ENCODE measurements around the gene ZNF74. TPM values are rescaled to one million over a fixed set of nuclear protein-coding genes. Genes with fewer than 3 reads are reported as not detected.

Gene ZNF74
- total RNA-seq, 4 donors from 2014 or later = 7.9 to 10.7 (median 9.2) TPM

DNA sequence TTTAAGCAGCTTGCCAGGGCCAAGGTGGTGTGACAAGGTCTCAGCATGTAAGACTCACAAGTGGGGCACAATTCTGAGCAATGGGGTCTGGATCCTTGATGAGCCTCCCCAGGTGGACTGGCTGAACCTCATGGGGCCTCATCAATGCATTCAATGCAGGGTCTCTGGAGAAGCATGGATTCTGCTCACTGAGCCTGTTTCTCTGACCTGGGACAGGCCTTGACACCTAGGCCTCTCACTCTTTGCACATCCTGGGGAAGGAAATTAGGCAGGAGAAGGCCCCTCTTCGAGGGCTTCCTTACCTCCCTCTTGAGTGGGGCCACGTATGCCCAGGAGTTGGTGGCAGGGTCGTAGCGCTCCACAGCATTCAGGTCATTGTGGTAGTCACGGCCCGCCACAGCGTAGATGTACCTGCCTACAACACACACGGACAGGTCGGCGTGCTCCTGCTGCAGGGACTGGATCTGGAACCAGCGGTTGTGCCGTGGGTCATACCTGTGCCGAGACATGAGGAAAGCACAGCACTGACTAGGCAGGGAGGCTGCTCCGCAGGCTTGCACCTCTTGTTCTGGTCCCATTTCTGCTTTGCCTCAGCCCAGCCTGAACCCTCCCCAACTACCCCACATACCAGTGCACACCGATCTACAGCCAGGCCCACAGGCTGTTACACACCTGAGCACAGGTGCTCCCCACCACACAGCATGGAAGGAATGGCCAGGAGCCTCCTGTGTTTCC lies 63.7 kb downstream of the ZNF74 start:
- intact Hi-C loops (cut with DNase I) = loop anchor here (5.0 kb wide), 1 partner anchor 35 kb away; no protein-coding TSS in a partner anchor

More for the DNA sequence above, 63.7 kb downstream of the ZNF74 start:
- H3K9me3 ChIP-seq = no peaks in the 10 kb centered on the region
- peaks cover 0 to 37% (median 0%) of the 10 kb centered on the region in 3 donors for H3K36me3 ChIP-seq
- H3K4me3 ChIP-seq = no peak overlapping the region
- no peak for DNase-seq
- H3K27ac ChIP-seq = no peak overlapping the region
- H3K4me1 ChIP-seq = peaks cover 0 to 9% (median 0%) of the 10 kb centered on the region in 3 donors
- TF ChIP-seq POLR2A (IDR thresholded peaks at IDR 0.05) = no peak
- TF ChIP-seq, protein P1, sequence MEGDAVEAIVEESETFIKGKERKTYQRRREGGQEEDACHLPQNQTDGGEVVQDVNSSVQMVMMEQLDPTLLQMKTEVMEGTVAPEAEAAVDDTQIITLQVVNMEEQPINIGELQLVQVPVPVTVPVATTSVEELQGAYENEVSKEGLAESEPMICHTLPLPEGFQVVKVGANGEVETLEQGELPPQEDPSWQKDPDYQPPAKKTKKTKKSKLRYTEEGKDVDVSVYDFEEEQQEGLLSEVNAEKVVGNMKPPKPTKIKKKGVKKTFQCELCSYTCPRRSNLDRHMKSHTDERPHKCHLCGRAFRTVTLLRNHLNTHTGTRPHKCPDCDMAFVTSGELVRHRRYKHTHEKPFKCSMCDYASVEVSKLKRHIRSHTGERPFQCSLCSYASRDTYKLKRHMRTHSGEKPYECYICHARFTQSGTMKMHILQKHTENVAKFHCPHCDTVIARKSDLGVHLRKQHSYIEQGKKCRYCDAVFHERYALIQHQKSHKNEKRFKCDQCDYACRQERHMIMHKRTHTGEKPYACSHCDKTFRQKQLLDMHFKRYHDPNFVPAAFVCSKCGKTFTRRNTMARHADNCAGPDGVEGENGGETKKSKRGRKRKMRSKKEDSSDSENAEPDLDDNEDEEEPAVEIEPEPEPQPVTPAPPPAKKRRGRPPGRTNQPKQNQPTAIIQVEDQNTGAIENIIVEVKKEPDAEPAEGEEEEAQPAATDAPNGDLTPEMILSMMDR (IDR thresholded peaks at IDR 0.05) = no peak
- no peaks in the 10 kb centered on the region for H3K27me3 ChIP-seq
- 96 to 98% methylated on average over 3 to 9 of the region's 15 CpGs for WGBS, 2 donors

Small RNAs within 50 kb of the gene (small RNA-seq; reads per million reads assigned to genes)
- 0 reads per million in 4 donors for gene RNU6-225P

Other genes with a start within 250 kb of the ZNF74 start
- 1 to 10 TPM in 1 of 4 donors, not detected in 3; 2.1 TPM for gene CCDC188, start 243.1 kb upstream of the ZNF74 start, total RNA-seq
- 1 to 10 TPM in 3 of 4 donors, under 1 TPM in 1; 0.97 to 3.9 (median 2.5) TPM for gene RTN4R, start 125.8 kb upstream of the ZNF74 start, total RNA-seq
- gene DGCR6L, start 74.1 kb upstream of the ZNF74 start, total RNA-seq = 10 to 100 TPM; 35.7 to 56.2 (median 49.2) TPM
- 1 to 10 TPM; 1.1 to 6.9 (median 2.4) TPM for gene SCARF2, start 43.7 kb downstream of the ZNF74 start, total RNA-seq
- 10 to 100 TPM in 1 of 4 donors, 1 to 10 TPM in 3; 7.7 to 13.0 (median 8.3) TPM for gene KLHL22, start 101.6 kb downstream of the ZNF74 start, total RNA-seq
- gene MED15, start 113.5 kb downstream of the ZNF74 start, total RNA-seq = 10 to 100 TPM; 31.6 to 51.4 (median 46.1) TPM